SKM-1 treated with dmso at 0.1 percent for 144 hours (cell line): Measurements from ENCODE around the gene LRRC25.
"Not testable (repeated sequence)": the region's sequence is repeated elsewhere in the genome, so short reads cannot be mapped to it uniquely, and the experiment has no call there.

Source experiments
- DNase-seq: peaks from one replicate; lab custom pipeline; 2025; ENCODE audit not compliant: unreplicated experiment; lab: John Stamatoyannopoulos, UW

LRRC25 gene

DNA sequence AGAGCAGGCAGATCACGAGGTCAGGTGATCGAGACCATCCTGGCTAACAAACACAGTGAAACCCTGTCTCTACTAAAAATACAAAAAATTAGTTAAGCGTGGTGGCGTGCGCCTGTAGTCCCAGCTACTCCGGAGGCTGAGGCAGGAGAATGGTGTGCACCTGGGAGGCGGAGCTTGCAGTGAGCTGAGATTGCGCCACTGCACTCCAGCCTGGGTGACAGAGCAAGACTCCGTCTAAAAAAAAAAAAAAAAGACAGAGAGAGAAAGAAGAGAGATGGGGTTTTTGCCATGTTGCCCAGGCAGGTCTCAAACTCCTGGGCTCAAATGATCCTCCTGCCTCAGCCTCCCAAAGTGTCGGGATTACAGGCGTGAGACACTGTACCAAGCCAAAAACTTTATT is 8.3 kb upstream of the LRRC25 start:
- not testable (repeated sequence) for DNase-seq

DNA sequence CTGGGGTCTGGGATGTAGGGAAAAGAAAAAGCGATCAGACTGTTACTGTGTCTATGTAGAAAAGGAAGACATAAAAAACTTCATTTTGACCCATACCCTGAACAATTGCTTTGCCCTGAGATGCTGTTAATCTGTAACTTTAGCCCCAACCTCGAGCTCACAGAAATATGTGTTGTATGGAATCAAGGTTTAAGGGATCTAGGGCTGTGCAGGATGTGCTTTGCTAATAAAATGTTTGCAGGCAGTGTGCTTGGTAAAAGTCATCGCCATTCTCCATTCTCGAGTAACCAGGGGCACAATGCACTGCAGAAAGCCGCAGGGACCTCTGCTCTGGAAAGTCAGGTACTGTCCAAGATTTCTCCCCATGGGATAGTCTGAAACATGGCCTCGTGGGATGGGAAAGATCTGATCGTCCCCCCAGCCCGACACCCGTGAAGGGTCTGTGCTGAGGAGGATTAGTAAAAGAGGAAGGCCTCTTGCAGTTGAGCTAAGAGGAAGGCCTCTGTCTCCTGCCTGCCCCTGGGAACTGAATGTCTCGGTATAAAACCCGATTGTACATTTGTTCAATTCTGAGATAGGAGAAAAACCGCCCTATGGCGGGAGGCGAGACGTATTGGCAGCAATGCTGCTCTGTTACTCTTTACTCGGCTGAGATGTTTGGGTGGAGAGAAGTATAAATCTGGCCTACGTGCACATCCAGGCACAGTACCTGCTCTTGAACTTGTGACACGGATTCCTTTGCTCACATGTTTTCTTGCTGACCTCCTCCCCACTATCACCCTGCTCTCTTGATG is 5.2 kb upstream of the LRRC25 start:
- not testable (repeated sequence) for DNase-seq

- DNase-seq, result peak; percentile 91
These were observed 4.2 kb upstream of the LRRC25 start for GRCh38 chr19:18401580-18402112.

DNA sequence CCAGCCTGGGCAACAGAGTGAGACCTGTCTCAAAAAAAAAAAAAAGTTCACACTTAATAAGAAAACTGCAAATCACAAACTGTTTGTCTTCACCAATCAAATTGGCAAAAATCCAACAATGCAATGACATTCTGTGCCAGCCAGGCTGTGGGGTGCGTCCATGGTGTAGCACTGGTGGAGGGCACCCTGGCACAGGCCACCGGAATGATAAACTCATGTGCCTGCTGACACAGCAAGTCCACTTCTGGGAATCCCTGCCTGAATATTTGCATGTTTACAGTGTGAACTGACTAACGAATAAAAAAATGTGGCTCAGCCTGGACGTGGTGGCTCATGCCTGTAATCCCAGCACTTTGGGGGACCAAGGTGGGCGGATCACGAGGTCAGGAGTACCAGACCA is 1.6 kb upstream of the LRRC25 start:
- no peak for DNase-seq

GRCh38 chr19:18396471-18397241 is 766 bp downstream of the LRRC25 start:
- no peak for DNase-seq

DNA sequence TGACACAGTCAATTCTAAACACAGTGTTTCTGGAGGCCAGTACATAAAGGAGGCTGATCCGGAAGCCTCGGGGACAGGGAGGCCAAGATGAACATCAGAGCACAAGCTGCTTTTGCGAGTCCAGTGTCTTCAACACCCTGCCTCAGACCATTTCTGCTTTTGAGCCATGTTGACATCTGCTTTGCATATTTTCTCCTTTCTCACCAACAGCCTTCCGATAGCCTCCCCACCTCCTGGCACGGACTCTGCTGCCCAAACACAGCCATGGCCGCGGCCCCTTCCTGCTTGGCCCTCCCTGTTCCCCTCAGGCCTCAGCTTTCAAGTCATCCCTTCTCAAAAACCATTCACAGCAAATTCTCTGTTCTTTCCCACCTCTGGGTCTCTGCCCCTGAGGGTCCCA is 3.6 kb downstream of the LRRC25 start:
- DNase-seq, result no peak

GRCh38 chr19:18392926-18393325 is 4.5 kb downstream of the LRRC25 start:
- no peak for DNase-seq

DNA sequence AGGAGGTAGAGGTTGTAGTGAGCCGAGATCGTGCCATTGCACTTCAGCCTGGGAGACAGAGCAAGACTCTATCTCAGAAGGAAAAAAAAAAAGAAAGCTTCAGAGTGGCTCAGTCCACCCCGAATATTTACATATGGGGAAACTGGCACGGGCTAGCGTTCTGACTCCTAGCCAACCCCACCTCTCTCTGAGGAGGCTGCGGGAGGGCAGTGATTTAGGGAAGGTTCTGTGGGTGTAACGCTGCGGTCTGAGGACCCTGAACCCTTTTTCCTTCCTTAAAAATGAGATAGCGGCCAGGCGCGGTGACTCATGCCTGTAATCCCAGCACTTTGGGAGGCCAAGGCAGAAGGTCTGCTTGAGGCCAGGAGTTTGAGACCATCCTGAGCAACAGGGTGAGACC is 5.0 kb downstream of the LRRC25 start:
- peak; percentile 74 for DNase-seq

GRCh38 chr19:18391509-18392075 is 5.8 kb downstream of the LRRC25 start:
- no peak for DNase-seq

- DNase-seq, result no peak
These were observed 7.1 kb downstream of the LRRC25 start for GRCh38 chr19:18390065-18390907.

GRCh38 chr19:18389726-18390064 is 7.7 kb downstream of the LRRC25 start:
- DNase-seq, result no peak

DNA sequence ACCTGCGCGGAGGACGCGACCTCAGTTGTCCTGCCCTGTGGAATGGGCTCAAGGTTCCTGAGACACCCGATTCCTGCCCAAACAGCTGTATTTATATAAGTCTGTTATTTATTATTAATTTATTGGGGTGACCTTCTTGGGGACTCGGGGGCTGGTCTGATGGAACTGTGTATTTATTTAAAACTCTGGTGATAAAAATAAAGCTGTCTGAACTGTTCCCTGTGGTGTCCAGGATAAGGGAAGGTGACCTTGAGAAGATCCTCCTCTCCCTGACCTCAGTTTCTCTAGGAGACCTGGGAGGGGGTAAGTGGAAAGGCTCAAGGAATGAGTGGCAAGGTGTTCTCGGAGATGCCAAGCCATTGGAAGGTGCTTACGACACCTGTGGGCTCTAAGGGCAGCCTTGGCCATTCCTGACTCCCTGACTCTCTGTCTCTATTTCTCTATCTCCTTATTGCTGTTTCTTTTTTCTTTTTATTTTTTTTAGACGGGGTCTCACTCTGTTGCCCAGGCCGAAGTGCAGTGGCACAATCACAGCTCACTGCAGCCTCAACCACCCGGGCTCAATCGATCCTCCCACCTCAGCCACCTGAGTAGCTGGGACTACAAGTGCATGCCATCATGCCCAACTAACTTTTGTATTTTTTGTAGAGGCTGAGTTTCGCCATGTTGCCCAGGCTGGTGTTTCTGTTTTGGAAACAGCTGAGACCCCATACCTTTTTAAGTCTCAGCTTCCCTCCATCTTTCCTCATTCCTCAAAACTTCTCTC is 8.3 kb downstream of the LRRC25 start:
- no peak for DNase-seq

- peak; percentile 32 for DNase-seq
These were observed 9.1 kb downstream of the LRRC25 start for GRCh38 chr19:18388100-18388959.

DNA sequence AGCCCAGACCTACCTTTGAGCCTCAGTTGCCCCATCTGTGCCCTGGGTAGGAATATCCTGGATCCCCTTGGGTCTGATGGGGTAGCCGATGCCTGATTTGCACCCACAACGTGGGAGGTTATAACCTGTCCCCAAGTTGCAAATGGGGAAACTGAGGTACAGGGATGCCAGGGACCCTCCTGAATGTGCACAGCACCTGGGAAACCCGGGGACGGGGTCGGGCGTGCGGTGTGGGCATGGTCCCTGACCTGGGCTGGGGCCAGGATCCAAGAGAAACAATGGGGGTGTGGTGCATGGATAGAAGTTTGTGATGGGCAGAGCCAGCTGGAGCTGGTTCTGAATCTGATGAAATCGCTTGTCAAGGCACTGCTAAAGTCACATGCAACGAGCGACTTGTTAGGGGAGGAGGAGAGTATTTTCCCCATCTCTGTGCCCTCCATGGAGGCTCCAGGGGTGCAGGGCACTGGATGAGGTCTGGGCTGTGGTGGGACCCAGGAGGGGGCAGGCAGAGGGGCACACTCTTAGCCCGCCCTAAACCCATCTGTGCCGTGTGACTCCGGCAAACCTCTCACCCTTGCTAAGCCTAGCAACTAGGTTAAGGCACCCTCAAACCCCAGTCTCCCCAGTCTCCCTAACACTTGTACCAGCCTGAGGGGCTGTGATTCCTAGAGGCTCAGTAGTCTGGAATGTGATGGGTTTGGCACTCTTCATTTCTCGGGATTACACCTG is 10.7 kb downstream of the LRRC25 start:
- DNase-seq, result no peak

- DNase-seq, result peak; percentile 43
These were observed 11.5 kb downstream of the LRRC25 start, which contains the start of gene GDF15 for GRCh38 chr19:18385675-18386542. GDF15 (plus strand) TSS chr19:18386158; CDS start chr19:18386190, 32 bp downstream.

GRCh38 chr19:18385359-18385674 is 12.1 kb downstream of the LRRC25 start:
- no peak for DNase-seq

GRCh38 chr19:18384775-18385174 is 12.6 kb downstream of the LRRC25 start:
- no peak for DNase-seq

DNA sequence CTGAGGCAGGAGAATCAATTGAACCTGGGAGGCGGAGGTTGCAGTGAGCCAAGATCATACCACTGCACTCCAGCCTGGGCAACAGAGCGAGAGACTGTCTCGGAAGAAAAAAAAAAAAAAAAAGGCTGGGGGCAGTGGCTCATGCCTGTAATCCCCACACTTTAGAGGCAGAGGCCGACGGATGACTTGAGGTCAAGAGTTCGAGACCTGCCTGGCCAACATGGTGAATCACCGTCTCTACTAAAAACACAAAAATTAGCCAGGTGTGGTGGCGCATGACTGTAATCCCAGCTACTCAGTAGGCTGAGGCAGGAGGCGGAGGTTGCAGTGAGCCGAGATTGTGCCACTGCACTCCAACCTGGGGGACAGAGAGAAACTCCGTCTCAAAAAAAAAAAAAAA is 13.8 kb downstream of the LRRC25 start:
- not testable (repeated sequence) for DNase-seq
